ENCODE results near the gene PNMA6E.

PNMA6E gene

GRCh38 chrX:153401133-153401764, at the start of gene PNMA6E:
Gene PNMA6E, minus strand, starts transcription at chrX:153401350. Its CDS starts 2,501 bp downstream, at chrX:153398849.
- DNase-seq = no peak

GRCh38 chrX:153450949-153451277, 49.8 kb upstream of the PNMA6E start:
- no peak for DNase-seq

GRCh38 chrX:153450114-153450948, 49.2 kb upstream of the PNMA6E start:
- DNase-seq = no peak

- no peak for DNase-seq
Observed at GRCh38 chrX:153449368-153450113, 48.4 kb upstream of the PNMA6E start.

GRCh38 chrX:153448556-153449367, 47.6 kb upstream of the PNMA6E start:
- DNase-seq = no peak

GRCh38 chrX:153447581-153447960, 46.4 kb upstream of the PNMA6E start:
- no peak for DNase-seq

- DNase-seq = no peak
Observed at GRCh38 chrX:153446950-153447580, 45.9 kb upstream of the PNMA6E start.

GRCh38 chrX:153446636-153446936, 45.4 kb upstream of the PNMA6E start:
- no peak for DNase-seq

GRCh38 chrX:153445856-153446635, 44.9 kb upstream of the PNMA6E start, which contains the start of gene TREX2:
Gene TREX2, minus strand, starts transcription at chrX:153446056. Its CDS starts 626 bp downstream, at chrX:153445430.
- no peak for DNase-seq

- no peak for DNase-seq
Observed at GRCh38 chrX:153445106-153445855, 44.1 kb upstream of the PNMA6E start.

GRCh38 chrX:153444333-153445011, 43.3 kb upstream of the PNMA6E start:
- DNase-seq = no peak

- DNase-seq = no peak
Observed at GRCh38 chrX:153443476-153444332, 42.6 kb upstream of the PNMA6E start.

GRCh38 chrX:153442463-153442862, 41.3 kb upstream of the PNMA6E start:
- DNase-seq = no peak

GRCh38 chrX:153441981-153442380, 40.8 kb upstream of the PNMA6E start:
- no peak for DNase-seq

- DNase-seq = no peak
Observed at GRCh38 chrX:153441296-153441695, 40.1 kb upstream of the PNMA6E start.

GRCh38 chrX:153440556-153441135, 39.5 kb upstream of the PNMA6E start:
- DNase-seq = no peak

GRCh38 chrX:153439977-153440376, 38.8 kb upstream of the PNMA6E start:
- DNase-seq = no peak

GRCh38 chrX:153438532-153438931, 37.4 kb upstream of the PNMA6E start:
- no peak for DNase-seq

- no peak for DNase-seq
Observed at GRCh38 chrX:153435845-153436244, 34.7 kb upstream of the PNMA6E start.

All from stimulated activated CD4-positive, alpha-beta T cell treated with anti-CD3 and anti-CD28 coated beads, Interleukin-4, amount 100 ng/mL, for 24 hours (primary cell).